T-helper 22 cell (primary cell): ENCODE measurements around the gene BRD4.
A peak's percentile ranks its signal among the peaks of the same experiment; 100 is the strongest.

Experiments
- DNase-seq: peaks from one replicate; pipeline ENCODE4 v3.0.0-alpha.2; 2020; ENCODE audit warnings: low read depth

Gene BRD4

DNA sequence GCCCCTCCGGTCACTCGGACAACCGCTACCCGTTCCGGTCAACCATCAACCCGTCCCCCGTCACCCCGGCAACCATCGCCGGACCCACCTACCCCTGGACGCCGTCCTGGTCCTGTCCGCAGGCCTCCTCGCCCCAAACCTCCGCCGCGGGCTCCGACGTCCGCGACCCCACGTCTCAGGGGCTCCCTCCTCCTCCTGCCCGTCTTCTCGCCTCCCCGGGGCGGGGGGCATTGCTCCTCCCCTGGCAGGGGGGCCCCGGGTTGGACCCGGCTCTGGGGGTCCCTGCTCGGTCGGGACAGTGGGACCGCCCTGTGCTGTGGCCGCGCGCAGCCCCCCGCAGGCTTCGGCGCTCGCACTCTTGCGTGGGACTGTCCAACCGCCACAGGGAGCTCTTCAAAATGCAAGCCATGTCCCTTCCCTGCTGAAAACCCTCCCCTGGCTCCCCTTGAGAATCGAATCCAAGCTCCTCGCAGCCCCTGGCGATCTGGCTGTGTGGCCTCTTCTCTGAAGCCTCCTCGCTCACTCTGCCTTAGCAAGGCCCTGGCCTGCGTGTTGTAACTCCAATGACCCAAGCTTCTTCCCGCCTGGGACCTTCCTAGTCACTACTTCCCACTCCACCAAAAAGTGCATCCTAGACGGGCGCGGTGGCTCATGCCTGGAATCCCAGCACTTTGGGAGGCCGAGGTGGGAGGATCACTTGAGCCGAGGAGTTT is 108.5 kb downstream of the BRD4 start:
- DNase-seq = no peak

DNA sequence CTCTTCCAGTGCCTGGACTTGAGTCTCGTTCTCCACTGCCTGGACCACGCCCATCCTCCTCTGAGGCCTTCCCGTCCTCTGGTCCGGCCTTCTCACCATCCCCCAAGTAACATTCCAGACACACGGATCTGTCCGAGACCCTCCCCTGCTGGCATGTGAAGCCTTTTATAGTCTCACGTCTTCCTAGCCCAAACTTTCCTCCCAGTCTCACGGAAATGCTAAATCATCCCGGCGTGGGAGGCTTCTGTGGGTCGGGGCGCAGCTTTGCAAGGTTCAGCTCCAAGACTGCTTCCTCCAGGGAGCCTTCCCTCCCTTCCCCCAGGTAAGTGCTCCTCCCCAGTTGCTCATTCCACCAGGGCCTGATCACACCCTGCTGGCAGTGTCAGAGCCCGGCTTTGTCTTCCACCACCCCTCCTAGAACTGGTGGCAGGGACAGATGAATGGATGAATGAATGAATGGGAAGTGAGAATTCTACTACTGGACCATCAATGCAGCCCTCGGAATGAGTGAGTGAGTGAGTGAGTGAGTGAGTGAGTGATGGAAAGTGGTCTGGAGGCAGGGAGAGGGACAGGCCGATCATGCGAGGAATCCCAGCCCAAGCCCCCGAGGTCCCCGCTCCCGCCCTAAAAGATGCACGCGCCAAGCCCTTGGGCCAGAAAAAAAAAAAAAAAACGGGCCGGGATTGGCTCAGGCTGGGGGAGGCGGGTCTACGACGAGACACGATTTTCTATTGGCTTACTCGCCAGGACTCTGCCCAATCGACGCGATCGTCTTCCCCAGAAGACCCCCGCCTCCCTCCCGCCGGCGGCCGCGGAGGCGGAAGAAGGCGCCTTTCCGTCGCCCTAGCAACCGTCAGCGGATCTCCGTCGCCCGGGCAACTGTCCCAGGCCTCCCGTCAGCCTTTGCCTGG is 109.3 kb downstream of the BRD4 start:
- DNase-seq = peak; percentile 53

DNA sequence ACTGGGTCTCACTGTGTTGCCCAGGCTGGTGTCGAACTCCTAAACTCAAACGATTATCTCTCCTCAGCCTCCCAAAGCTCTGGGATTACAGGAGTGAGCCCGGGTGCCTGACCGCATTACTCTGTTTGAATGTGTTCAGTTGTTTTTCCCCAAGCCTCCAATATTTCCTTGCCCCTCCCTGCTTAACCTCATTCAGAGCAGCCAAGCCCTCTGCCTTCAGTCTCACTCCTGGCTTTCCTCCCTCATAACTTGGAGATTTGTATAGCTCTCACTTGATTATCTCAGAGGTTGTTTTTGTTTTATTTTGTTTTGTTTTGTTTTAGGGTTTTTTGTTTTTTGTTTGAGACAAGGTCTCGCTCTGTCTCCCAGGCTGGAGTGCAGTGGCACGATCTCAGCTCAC is 111.5 kb downstream of the BRD4 start:
- DNase-seq = no peak

DNA sequence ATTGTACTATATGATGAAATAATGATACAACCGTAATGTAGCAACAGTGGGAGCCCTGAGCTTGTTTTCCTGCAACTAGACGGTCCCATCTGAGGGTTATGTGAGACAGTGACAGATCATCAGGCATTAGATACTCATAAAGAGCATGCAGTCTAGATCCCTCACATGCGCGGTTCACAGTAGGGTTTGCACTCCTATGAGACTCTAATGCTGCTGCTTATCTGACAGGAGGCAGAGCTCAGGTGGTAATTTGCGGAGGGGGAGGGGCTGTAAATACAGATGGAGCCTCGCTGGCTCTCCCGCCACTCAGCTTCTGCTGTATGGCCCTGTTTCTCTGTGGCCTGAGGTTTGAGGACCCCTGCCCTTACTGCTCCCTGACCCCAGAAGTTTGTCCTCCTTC is 113.8 kb downstream of the BRD4 start:
- DNase-seq = no peak

DNA sequence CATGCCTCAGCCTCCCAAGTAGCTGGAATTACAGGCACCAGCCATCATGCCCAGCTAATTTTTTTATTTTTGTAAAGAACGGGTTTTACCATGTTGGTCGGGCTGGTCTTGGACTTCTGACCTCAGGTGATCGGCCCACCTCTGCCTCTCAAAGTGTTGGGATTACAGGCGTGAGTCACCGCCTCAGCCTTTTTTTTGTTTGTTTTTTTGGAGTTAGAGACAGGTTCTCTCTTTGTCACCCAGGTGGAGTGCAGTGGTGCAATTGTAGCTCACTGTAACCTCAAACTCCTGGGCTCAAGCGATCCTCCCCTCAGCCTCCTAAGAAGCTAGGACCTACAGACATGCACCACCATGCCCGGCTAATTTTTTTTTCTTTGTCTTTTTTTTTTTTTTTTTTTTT is 116.0 kb downstream of the BRD4 start:
- DNase-seq = no peak

DNA sequence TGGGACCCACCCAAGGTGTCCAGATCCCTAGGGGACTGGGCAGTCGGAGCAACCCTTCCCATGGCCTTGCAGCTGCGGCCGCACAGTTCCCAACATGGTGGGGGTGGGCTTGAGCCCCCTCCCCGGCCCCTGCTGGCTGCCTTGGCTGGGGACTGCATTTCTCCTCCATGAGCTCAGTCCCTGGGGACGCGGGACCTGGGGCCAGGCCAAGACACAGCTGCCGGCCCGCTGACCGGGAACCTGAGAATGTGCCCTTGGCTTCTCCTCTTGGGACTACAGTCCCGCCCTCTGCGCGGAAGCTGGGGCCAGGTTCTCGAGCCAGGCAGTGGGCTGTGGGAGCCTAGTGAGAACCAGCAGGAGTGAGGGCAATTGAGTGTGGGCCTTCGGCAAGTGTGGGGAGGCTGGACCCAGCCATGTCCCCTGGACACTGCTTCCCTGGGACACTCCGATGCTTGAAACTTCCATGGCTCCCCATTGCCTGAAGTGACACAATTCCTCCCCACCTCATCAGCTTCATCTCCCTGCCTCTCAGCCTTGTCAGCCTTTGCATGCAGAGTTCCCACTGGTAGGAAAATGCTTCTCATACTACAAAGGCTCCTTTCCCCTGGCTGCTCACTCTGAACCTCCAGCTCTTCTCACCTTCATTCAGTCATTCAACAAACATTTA is 118.5 kb downstream of the BRD4 start:
- no peak for DNase-seq

DNA sequence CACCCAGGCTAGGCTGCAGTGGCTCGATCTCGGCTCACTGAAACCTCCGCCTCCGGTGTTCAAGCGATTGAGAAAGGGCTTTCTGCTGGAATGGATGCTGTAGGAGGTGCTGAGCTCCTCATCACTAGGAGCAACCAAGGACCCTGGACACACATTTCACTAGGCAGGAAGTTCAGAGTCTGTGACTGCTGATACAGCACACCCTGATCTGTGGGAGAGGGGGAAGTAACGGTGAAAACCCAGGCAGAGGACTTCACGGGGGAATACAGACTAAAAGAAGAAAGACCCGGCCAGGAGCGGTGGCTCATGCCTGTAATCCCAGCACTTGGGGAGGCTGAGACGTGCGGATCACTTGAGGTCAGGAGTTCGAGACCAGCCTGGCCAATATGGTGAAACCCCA is 119.6 kb downstream of the BRD4 start:
- no peak for DNase-seq

DNA sequence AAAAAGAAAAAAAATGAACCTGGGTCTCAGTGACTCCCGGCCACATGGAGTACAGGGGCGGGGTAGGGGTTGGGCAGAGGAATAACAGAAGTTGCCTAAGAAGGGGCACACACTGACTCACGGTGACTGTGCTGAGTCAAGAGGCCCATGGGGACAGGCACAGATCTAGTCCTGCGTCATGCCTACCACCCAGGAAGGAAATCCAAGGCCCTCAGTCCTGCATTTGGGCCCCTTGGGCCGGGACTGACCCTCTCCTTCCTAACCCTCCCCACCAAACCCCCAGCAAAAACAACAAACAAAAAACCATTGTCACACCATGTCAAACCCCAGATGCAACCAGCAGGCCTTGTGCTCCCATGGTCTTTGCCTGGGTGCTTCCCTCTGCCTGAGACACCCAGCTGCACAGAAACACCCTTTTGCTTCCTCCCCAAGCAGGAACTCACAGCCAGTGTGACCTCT is 122.0 kb downstream of the BRD4 start:
- DNase-seq = no peak

DNA sequence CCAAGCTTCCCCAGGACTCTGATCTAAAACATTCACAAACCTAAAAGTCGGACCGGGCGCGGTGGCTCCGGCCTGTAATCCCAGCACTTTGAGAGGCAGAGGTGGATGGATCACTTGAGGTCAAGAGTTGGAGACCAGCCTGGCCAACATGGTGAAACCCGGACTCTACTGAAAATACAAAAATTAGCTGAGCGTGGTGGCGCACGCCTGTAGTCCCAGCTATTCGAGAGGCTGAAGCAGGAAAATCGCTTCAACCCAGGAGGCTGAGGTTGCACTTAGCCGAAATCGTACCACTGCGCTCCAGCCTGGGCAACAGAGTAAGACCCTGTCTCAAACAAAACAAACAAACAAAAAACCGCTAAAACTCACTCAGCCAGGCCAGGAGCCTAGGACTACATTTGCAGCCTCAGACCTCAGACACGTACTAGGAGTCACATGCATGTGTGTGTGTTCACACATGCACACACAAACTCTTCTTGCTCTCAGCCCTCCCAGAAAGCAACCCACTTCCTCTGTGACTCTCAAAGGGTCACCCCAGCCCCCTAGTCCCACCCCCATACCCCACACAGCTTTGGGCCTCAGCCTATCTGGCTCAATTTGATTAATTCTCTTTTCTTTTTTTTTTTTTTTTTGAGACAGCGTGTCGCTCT is 130.8 kb downstream of the BRD4 start:
- DNase-seq = no peak

DNA sequence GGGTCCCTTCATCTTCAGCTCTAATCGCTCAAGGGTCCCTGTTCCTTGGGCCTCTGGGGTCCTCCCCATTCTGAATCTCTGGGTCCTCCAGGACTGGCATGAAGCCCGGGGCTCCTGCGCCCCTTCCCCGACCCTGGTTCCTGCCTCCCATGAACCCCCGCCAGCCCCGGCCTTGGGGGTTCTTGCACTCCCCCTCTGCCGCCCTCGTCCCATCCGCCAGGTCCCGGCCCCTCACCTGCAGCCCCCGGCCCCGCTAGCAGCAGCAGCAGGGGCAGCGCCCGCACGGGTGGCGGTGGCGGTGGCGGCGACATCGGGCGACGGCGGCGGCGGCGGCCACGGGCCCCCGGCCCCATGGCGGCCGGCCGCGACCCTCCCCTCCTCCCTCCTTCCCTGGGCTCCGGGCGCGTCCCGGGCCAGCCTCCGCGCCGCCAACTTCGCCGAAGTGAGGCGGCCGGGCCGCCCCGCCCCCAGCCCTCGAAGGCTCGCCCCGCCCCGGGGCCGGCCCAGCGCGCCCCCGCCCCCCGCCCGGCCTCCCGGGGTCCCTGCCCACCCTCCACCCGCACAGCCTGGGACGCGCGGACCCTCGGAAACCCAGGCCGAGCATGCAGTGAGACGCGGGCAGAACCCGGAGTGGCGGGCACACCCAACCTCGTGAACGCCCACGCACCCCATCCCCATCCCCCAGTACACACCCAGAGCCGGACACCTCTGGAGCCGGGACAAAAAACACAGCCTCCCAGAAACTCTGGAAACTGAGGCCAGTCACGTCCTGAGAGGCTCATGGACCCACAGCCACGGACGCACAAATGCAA is 131.6 kb downstream of the BRD4 start, which contains the start of gene NOTCH3:
Gene NOTCH3 (minus strand): TSS at position 443 of the 812 bp plus-strand sequence. CDS start 90 bp downstream, at position 353.
- no peak for DNase-seq

DNA sequence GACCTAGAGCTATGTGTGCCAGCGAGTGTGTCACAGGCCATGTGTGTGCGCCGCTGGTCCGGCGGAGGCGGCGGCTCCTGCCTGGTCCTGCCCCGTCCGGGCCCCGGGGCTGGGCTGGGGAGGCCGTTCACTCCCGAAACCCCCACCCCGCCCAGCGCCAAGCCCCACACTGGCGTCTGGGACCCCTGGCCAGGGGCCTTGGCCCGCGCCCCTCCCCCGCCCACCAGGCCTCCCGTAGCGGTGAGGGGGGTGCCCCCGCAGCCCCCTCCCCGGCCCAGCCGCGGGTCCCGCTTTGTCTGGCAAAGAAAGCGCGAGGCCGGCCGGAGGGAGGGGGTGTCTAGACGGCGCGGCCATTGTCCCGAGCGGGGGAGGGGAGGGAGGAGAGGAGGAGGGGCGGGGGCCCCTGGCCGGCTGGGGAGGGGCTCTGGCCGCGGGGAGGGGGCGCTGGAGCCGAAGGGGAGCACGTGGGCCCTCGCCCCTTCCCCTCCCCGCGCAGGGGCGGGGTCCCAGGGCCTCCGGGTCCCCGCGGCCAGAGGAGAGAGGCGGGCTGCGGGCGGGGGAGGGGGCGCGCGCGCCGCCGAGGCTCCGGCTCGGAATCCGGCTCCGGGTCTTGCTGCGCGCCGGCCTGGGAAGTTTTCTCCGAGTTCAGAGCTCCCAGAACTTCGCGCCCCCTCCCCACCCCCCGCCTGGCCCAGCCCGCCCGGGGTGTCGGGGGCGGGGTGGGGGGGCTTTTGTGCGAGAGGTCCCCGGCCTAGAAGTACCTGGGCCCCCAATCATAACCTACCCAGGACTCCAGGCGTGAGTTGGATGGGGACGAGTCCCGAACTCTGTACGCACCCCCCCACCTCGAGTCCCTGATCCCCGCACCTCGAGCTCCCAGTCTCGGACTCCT is 132.4 kb downstream of the BRD4 start:
- no peak for DNase-seq

DNA sequence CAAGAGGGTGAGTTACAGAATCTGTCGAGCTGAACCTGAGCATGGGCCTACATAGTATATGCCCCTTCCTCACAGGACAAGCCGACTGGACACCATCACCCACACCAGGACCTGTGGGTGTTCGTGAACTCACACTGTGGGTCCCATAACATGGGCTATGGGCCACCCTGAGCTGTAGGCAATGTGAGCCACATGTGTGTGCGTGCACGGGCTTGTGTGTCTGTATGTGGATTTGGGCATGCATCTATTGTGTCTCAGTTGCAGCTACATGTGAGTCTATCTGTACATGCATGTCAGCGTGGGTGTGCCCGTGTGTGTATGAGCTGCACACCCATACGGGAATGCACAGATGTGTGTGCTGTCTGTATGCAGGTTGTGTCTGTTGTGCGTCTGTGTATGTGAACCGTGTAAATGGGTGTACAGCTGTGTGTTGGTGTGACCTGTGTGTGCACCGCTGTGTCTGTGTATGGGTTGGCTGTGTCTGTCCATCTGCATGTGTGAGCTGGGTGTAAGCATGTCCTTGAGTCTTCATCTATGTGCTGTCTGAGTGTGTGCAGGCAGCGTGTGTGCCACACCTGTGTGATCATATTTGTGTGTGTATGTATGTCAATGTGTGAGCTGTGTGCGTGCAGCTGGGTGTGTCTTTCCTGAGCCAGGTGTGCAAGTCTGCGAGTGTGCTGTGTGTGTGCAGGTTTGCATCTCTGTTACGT is 133.2 kb downstream of the BRD4 start:
- DNase-seq = no peak

DNA sequence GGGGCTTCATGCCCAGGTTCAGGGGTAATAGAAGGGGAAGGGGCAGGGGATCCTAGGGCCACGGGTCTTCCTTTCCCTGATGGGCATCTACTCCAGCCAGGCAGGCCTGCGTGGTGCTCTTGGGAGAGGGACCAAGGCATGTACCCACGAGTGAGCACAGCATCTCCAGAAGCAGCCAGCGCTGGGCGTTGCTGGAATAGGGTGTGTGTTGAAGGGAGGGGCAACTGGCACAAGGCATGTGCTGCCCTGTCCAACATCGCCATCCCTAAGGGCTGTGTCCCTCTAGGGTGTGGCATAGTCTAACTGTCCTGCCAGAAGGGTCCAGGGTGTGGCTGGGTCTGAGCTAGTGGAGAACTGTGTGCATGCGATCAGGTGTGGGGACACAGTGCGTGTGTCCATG is 134.4 kb downstream of the BRD4 start:
- no peak for DNase-seq

DNA sequence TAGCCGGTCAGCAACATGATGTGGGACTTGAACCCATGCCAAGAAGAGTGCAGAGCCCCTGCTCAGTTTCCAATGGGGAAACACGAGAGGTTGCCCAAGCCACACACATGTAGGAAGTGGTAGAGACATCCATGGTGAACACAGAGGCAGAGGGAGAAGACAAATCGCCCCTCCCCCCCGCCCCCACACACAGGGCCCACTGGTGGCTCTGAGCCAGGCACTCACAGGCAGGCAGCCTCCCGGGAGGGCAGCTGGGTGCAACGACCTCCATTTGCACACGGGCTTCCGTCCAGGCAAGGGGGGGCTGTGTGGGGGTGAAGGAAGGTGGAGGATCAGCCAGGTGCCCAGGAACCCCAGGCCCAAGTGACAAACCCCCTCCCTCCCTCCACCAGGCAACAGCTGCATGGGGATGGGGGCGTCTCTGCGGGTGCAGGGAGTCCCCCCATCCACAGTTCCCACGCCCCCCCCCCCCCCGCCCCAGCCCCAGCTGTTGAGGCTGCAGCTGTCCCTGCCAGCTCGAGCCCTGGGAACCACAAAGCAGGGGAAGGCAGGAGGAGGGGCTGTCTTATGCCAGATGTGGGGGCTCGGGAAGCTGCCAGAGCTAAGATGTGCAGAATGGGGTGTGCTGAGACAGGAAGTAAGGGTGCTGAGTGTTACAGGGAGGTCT is 134.9 kb downstream of the BRD4 start:
- no peak for DNase-seq

DNA sequence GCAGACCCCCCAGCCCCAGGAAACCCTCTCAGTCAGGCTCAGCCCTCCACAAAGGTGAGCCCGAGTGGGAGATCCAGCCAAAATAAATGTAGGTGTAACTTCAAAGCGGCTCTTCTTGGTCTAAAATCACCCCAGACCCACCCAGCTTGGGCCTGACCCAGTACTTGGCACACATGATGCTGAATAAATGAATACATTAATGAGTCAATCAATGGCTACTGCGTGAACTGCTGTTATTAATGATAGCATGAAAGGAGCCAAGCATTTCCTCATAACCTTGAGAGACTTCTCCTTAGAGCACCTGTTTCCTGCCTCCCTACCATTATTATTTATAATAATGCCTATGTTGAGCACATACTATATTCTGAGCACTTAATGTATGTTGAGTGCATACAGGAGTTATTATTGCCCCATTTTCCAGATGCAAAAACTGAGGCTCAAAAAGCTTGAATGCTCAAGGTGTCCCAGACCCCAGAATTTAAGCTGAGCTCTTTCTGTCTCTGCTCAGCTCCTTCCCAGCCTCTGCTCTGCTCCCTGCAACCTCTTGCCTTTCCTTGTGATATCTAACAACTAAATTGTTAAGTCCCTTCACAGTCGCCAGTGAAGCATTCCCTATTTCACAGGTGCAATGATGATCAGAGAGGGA is 135.9 kb downstream of the BRD4 start:
- no peak for DNase-seq

DNA sequence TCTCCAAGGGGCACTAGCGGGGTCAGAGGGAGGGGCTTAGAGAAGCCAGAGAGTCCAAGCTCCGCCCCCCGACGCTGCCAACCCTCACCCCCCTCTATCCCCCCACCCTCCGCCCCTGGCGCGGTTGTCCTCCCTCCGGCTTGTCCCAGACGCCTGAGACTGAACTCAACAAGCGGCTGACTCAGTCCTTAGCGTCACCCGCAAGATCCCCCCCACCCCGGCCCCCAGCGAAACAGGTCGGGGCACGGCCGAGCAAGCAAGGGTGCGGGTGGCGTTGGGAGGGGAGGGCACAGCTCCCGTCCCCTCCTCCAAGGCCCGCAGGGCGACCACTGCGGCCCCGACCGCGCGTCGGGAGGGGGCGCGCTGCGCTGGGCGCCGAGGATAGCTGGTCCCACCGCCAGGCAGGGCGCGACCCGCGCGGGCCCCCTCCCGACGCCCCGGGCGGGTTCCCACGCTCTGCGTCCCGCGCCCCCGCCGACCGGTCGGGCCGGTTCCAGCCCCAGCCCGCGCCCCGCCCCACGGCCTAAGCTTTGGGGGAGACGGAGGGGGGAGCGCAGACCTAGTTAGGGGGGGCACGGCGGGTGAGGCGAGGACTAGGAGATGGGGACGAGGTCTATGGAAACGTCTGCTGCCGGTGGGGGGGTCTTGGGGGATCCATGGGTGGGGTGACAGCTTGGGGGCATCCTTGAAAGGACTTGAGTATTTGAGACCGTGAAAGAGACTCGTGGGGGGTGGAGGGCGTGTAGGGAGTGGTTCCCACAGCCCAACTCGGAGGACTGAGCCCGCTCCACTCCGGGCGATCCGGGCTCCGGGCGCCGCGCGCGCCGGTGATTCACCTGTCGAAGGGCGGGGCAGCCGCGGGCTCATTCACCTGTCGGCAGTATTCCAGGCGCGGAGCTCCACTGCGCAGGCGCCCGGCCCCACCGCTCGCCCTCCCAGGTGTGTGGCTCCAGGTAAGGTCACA is 136.7 kb downstream of the BRD4 start:
- DNase-seq = no peak

DNA sequence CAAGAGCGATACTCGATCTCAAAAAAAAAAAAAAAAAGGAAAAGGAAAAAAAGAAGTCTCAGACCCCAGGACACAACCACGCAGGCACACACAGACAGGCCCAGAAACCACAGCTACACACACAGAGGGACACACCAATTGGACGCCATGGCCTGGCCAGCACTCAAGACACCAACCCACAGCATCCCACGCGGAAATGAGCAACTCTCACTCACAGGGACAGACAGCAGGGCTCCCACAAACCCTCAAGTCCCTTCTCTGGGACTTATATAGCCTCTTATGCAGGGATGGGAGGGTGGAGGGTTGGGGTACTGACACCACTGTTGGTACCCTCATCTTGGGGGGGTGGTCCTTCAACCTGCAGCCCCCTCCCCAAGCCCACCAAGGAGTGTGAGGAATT is 137.4 kb downstream of the BRD4 start:
- no peak for DNase-seq
